NCI-H748 treated with DMSO at 0.1 percent for 48 hours (cell line): ENCODE data around the gene DONSON.
A peak's percentile ranks its signal among the peaks of the same experiment; 100 is the strongest.

Experiments used
- DNase-seq: peaks from one replicate; lab custom pipeline; 2025; lab: John Stamatoyannopoulos, UW

DONSON gene

GRCh38 chr21:33562389-33562788, 26.1 kb downstream of the DONSON start:
- no peak for DNase-seq

DNA sequence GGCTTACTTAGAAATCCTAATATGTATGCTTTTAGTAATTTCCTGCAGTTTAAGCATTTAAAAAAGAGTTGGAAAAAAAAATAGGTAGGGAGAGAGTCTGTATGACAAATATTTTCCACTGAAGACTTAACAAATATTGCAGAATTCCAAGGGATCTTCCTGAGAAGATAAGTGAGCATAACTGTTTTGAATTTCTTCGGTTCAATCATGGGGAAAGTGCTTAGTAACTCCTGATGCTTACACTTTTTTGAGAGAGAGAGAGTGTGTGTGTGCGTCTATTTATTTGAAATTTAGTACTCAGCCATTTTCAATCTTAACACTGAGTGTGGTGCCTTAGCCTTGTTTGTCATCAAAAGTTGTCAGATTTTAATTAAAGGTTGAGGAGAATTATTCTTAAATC, 27.1 kb downstream of the DONSON start:
- no peak for DNase-seq

DNA sequence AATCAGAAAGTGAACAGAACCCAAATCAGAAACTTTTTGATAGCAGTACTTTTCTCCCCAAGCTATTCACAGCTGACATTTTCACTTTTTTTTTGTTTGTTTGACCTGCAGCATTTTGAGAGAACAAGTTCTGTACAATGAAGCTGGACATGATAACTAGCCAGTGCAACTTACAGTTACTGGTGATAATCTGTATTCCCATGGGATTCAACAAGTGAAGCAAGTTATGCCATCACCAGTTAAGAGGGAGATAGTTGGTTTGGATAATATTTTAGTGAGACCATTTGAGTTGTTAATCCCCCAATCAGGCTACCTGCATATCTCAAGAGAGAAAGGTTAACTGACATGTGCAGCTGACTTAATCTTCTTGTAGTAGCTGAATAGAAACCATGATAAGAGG, 27.5 kb downstream of the DONSON start:
- no peak for DNase-seq

- no peak for DNase-seq
Observed at GRCh38 chr21:33559813-33560212, 28.7 kb downstream of the DONSON start.

DNA sequence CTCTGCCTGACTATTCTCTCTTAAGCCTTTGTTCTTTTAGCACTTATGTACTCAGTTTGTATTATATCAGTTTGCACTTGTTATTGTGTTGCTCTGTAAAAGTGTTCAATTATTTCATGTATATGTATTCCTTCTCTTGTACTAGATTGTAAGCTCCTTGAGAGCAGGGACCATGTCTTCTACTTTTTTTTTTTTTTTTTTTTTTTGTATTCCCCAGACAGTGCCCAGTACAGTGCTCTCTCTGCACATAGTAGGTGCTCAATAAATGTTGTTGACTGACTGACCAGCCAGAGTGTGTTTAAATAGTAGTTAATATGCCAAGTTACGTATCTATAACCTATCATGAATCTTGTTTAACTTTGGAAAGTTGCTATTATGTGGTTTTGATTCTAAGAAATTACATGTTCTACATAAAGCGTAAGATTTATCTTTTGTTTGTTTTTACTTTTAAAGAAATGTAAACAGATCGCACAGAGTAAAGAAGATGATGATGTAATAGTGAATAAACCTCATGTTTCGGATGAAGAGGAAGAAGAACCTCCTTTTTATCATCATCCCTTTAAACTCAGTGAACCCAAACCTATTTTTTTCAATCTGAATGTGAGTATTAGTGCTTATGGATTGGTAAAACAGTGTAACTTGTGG, 29.6 kb downstream of the DONSON start:
- DNase-seq, result no peak

DNA sequence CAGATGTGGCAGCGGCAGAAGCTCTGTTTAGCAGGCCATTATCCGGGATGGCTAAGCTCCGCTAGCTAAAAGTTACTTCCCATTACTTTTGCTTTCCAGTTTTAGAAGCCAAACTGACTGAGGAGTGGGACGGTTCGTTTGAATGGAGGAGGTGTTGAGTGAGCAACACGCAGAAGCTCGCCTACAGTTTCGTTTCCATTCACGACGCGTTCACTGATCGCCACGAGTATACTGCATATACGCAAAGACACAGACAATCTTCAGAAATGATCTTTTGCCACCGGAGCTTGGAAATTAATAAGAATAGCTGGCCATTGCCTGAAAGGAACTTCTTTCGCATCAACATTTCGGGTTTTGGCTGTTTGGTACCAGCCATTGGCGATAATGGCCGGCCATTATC, 31.0 kb downstream of the DONSON start:
- DNase-seq, result no peak

DNA sequence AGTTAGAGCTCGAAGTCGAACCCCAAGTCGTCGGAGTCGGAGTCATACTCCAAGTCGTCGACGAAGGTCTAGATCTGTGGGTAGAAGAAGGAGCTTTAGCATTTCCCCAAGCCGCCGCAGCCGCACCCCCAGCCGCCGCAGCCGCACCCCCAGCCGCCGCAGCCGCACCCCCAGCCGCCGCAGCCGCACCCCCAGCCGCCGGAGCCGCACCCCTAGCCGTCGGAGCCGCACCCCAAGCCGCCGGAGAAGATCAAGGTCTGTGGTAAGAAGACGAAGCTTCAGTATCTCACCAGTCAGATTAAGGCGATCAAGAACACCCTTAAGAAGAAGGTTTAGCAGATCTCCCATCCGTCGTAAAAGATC, 33.5 kb downstream of the DONSON start:
- DNase-seq, result no peak

- no peak for DNase-seq
Observed at GRCh38 chr21:33554236-33554981, 34.1 kb downstream of the DONSON start.

- no peak for DNase-seq
Observed at GRCh38 chr21:33552999-33553598, 35.4 kb downstream of the DONSON start.

GRCh38 chr21:33552093-33552998, 36.1 kb downstream of the DONSON start:
- DNase-seq, result no peak

GRCh38 chr21:33551664-33552063, 36.8 kb downstream of the DONSON start:
- DNase-seq, result no peak

GRCh38 chr21:33550772-33551660, 37.5 kb downstream of the DONSON start:
- no peak for DNase-seq

- DNase-seq, result no peak
Observed at GRCh38 chr21:33549848-33550771, 38.4 kb downstream of the DONSON start.

DNA sequence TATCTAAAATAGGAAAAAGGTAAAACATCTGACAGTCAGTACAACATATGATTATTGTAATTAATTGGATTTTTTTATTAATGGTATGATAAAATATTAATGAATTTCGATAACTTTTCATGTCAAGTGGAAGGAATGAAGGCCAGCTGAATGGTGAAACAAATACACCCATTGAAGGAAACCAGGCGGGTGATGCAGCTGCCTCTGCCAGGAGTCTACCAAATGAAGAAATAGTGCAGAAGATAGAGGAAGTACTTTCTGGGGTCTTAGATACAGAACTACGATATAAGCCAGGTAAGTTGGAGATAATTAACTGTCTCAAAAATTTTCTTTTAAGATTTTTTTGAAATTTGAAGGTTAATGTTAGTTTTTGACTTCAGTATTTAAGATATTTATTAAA, 42.4 kb downstream of the DONSON start:
- no peak for DNase-seq

- DNase-seq, result no peak
Observed at GRCh38 chr21:33544451-33545195, 43.9 kb downstream of the DONSON start.

GRCh38 chr21:33543505-33544129, 44.9 kb downstream of the DONSON start:
- no peak for DNase-seq

DNA sequence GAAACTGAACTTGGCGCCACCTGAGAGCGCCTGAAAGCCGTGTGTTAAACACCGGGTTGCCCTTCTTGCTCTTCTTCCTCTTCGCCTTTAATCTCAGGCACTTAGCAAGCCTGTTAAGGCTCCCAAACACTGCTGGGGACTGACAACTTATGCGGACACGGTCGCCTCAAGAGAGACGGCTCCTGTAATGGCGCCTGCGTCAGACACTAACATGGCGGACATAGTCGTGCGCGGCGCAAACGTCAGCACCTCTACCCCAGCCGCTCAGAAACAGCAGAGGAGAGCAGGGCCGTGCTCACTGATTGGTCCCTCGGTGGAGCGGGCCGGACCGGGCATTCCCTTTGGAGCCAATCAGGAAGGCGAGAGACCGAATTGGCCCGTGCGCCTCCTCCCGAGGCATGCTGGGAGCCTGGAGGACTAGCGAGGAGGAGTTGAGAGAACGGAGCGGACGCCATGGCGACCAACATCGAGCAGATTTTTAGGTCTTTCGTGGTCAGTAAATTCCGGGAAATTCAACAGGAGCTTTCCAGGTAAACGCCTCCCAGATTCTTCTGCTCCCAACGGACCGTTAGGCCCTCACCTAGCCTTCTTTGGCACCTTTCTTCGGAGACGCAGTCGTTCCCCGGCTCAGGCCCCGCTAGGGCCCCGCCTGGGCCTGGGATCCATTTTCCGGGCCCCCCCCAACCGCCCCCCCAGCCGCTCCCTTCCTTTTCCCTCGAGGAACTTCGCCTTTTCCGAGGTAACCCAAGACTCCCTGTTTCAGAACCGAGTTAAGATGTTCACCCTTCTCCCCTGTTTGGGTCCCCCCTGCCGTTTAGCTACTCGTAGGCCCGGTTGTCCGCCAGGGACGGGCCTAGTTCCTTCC, 45.6 kb downstream of the DONSON start, which contains the start of gene SON:
Gene SON (plus strand): TSS at position 399 of the 865 bp plus-strand sequence. CDS start 55 bp downstream, at position 454.
- DNase-seq, result peak; percentile 91
